Activated T-cell treated with anti-CD3 and anti-CD28 coated beads, Interleukin-2, amount 50 U/mL, for 1 hour (primary cell): Measurements from ENCODE around the gene SLC26A4.

Source experiments
- DNase-seq: peaks from one replicate; pipeline ENCODE4 v3.0.0-alpha.2; 2020

SLC26A4 gene

GRCh38 chr7:107758667-107759066, 98.0 kb downstream of the SLC26A4 start:
- DNase-seq, result no peak

DNA sequence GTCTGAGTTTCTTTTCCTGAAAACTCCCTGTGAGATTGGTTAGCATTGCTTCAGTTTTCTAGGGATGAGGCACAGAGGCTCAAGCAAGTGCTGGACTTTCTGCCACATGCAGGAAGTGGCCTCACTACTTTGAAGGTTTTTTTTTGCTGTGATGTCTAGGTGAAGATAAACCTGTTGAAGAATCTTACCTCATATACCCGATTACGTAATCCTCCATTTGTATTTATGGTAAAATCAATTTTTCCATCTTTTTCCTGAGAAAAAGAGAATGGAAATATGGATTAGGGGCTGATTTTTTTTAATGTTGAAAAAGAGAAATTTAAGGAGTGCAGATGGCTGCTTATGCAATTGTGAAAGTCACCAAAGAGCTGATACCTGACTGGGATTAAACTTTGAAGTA, 106.8 kb downstream of the SLC26A4 start:
- no peak for DNase-seq
